ENCODE data around the gene SRC.
"Not testable (repeated sequence)": the region's sequence is repeated elsewhere in the genome, so short reads cannot be mapped to it uniquely, and the experiment has no call there.

SRC gene

GRCh38 chr20:37364927-37365272 is 19.0 kb downstream of the SRC start:
- DNase-seq: no peak

- DNase-seq: no peak
These were observed 20.1 kb downstream of the SRC start for GRCh38 chr20:37365760-37366638.

- no peak for DNase-seq
These were observed 20.8 kb downstream of the SRC start for GRCh38 chr20:37366743-37367142.

GRCh38 chr20:37369846-37370245 is 23.9 kb downstream of the SRC start:
- DNase-seq: no peak

- DNase-seq: not testable (repeated sequence)
These were observed 25.9 kb downstream of the SRC start for GRCh38 chr20:37371845-37372244.

GRCh38 chr20:37372441-37372840 is 26.5 kb downstream of the SRC start:
- DNase-seq: no peak

GRCh38 chr20:37373020-37373598 is 27.2 kb downstream of the SRC start:
- DNase-seq: no peak

GRCh38 chr20:37375227-37375626 is 29.3 kb downstream of the SRC start:
- no peak for DNase-seq

GRCh38 chr20:37376324-37376723 is 30.4 kb downstream of the SRC start:
- DNase-seq: no peak

GRCh38 chr20:37376791-37377190 is 30.9 kb downstream of the SRC start:
- no peak for DNase-seq

- DNase-seq: no peak
These were observed 31.6 kb downstream of the SRC start for GRCh38 chr20:37377346-37378081.

GRCh38 chr20:37378420-37378784 is 32.5 kb downstream of the SRC start:
- DNase-seq: no peak

GRCh38 chr20:37378785-37379598 is 33.1 kb downstream of the SRC start:
- no peak for DNase-seq

GRCh38 chr20:37379967-37380828 is 34.3 kb downstream of the SRC start:
- DNase-seq: no peak

- DNase-seq: no peak
These were observed 35.1 kb downstream of the SRC start for GRCh38 chr20:37380864-37381579.

- no peak for DNase-seq
These were observed 35.9 kb downstream of the SRC start for GRCh38 chr20:37381621-37382471.

- no peak for DNase-seq
These were observed 36.7 kb downstream of the SRC start for GRCh38 chr20:37382482-37383120.

GRCh38 chr20:37383229-37383989 is 37.5 kb downstream of the SRC start:
- DNase-seq: no peak

GRCh38 chr20:37384683-37385174 is 38.8 kb downstream of the SRC start:
- no peak for DNase-seq

Data from NCI-H187 treated with DMSO at 0.1 percent for 48 hours (cell line).